IMR-90 (cell line): ENCODE results near the gene TAAR8. TPM values are rescaled to one million over a fixed set of nuclear protein-coding genes. Genes with fewer than 3 reads are reported as not detected.

ENCODE experiments used
- ATAC-seq: fragments of 200-7000 bp; cut with Tn5 transposase; 2 replicates; pipeline ENCODE4 v1.9.1; 2020; ENCODE audit warnings: low read depth, mild to moderate bottlenecking, moderate library complexity
- BruUV-seq: library from RNA; stranded (reverse); fragments of 400-500 nt; replicated peaks from 2 replicates; lab custom pipeline; 2021; lab: Mats Ljungman, UMichigan
- CTCF ChIA-PET: fragments of 300-600 bp; formaldehyde crosslinking; extraction: SDS; loops from one replicate; lab custom pipeline; 2021; ENCODE audit warnings: antibody characterized with exemption; lab: Yijun Ruan, JAX
- POLR2A ChIA-PET: fragments of 300-600 bp; sonication (Branson Sonifier 250); formaldehyde crosslinking; loops from one replicate; lab custom pipeline; 2022; ENCODE audit warnings: antibody characterized with exemption; ENCODE audit not compliant: unreplicated experiment; lab: Charles Lee
- DNase-seq: peaks from one replicate; pipeline ENCODE4 v3.0.0; 2013
- H2AFZ ChIP-seq: replicated peaks from 2 replicates; pipeline ENCODE3; 2013; ENCODE audit warnings: low read length, mild to moderate bottlenecking; ENCODE audit not compliant: poor library complexity
- H2AK5ac ChIP-seq: 2 replicates; pipeline ENCODE4 v1.6.1; 2013; ENCODE audit warnings: low read depth, low read length, inconsistent platforms
- H2AK9ac ChIP-seq: replicated peaks from 2 replicates; pipeline ENCODE3; 2013; ENCODE audit warnings: mild to moderate bottlenecking, low read depth, low read length, moderate library complexity; ENCODE audit not compliant: poor library complexity
- H2BK120ac ChIP-seq: 2 replicates; pipeline ENCODE4 v1.6.1; 2013; ENCODE audit warnings: low read depth, low read length, inconsistent platforms
- H2BK15ac ChIP-seq: 3 replicates; pipeline ENCODE4 v1.6.1; 2013; ENCODE audit warnings: low read depth, low read length, inconsistent platforms
- H2BK20ac ChIP-seq: 2 replicates; pipeline ENCODE4 v1.6.1; 2013; ENCODE audit warnings: low read depth, mild to moderate bottlenecking, inconsistent platforms, low read length, moderate library complexity
- H2BK5ac ChIP-seq: 2 replicates; pipeline ENCODE4 v1.6.1; 2013; ENCODE audit warnings: mild to moderate bottlenecking, low read depth, low read length, inconsistent platforms; ENCODE audit not compliant: poor library complexity, severe bottlenecking
- H3K14ac ChIP-seq: replicated peaks from 2 replicates; pipeline ENCODE4 v1.6.1; 2013; ENCODE audit warnings: low read depth, low read length, inconsistent platforms
- H3K18ac ChIP-seq: 2 replicates; pipeline ENCODE4 v1.6.1; 2013; ENCODE audit warnings: low read depth, low read length, control low read depth
- H3K23ac ChIP-seq: 2 replicates; pipeline ENCODE4 v1.6.1; 2013; ENCODE audit warnings: low read depth, low read length, inconsistent platforms
- H3K27ac ChIP-seq: 2 replicates; pipeline ENCODE4 v1.5.1; 2013; ENCODE audit warnings: mild to moderate bottlenecking, control low read depth, low read length; ENCODE audit not compliant: insufficient read depth
- H3K27me3 ChIP-seq: 2 replicates; pipeline ENCODE4 v1.6.1; 2013; ENCODE audit warnings: low read length; ENCODE audit not compliant: control insufficient read depth, insufficient read depth
- H3K36me3 ChIP-seq: 2 replicates; pipeline ENCODE4 v1.6.1; 2013; ENCODE audit warnings: low read length, mixed read lengths; ENCODE audit not compliant: control insufficient read depth, insufficient read depth
- H3K4ac ChIP-seq: 2 replicates; pipeline ENCODE4 v1.6.1; 2013; ENCODE audit warnings: low read depth, low read length, inconsistent platforms
- H3K4me1 ChIP-seq: 2 replicates; pipeline ENCODE4 v1.6.1; 2013; ENCODE audit warnings: low read length, mixed read lengths; ENCODE audit not compliant: control insufficient read depth, insufficient read depth
- H3K4me2 ChIP-seq: 2 replicates; pipeline ENCODE4 v1.6.1; 2013; ENCODE audit warnings: low read depth, mild to moderate bottlenecking, control low read depth, low read length, moderate library complexity
- H3K4me3 ChIP-seq: 2 replicates; pipeline ENCODE4 v1.5.1; 2013; ENCODE audit warnings: low read depth, mild to moderate bottlenecking, control low read depth, low read length, moderate library complexity; ENCODE audit not compliant: insufficient read depth
- H3K56ac ChIP-seq: 2 replicates; pipeline ENCODE4 v1.6.1; 2013; ENCODE audit warnings: low read length, inconsistent platforms; ENCODE audit not compliant: insufficient read depth; ENCODE audit errors: extremely low read depth
- H3K79me1 ChIP-seq, 2 experiments: 2 replicates each; pipeline ENCODE4 v1.6.1; 2013; ENCODE audit warnings: low read length in 2 of 2, inconsistent platforms in 1 of 2, low read depth in 1 of 2
- H3K9ac ChIP-seq: 2 replicates; pipeline ENCODE4 v1.6.1; 2013; ENCODE audit warnings: low read depth, low read length, control low read depth
- H3K9me1 ChIP-seq: 2 replicates; pipeline ENCODE4 v1.6.1; 2013; ENCODE audit warnings: low read length, inconsistent platforms; ENCODE audit not compliant: insufficient read depth
- H3K9me3 ChIP-seq: 2 replicates; pipeline ENCODE4 v1.6.1; 2013; ENCODE audit warnings: low read length; ENCODE audit not compliant: control insufficient read depth, insufficient read depth
- H4K20me1 ChIP-seq: 2 replicates; pipeline ENCODE4 v1.6.1; 2013; ENCODE audit warnings: low read length, inconsistent platforms; ENCODE audit not compliant: insufficient read depth
- H4K5ac ChIP-seq: 2 replicates; pipeline ENCODE4 v1.6.1; 2013; ENCODE audit warnings: mild to moderate bottlenecking, low read depth, low read length, control low read depth
- H4K8ac ChIP-seq, 2 experiments: 2 replicates each; pipeline ENCODE4 v1.6.1; 2013; ENCODE audit warnings: low read depth in 2 of 2, low read length in 2 of 2, control low read depth in 1 of 2, inconsistent platforms in 1 of 2
- H4K91ac ChIP-seq: 2 replicates; pipeline ENCODE4 v1.6.1; 2013; ENCODE audit warnings: low read depth, low read length, inconsistent platforms; ENCODE audit not compliant: insufficient read depth
- BHLHE40 ChIP-seq: fragments of 150-350 bp; IDR thresholded peaks from 2 replicates; pipeline ENCODE4 v1.6.1; 2016; ENCODE audit warnings: mild to moderate bottlenecking, low read depth, low read length
- RCOR1 ChIP-seq: IDR thresholded peaks from 2 replicates; pipeline ENCODE4 v1.6.1; 2012; ENCODE audit warnings: mild to moderate bottlenecking, low read length, improper control_type of control experiment; ENCODE audit not compliant: insufficient replicate concordance
- WGBS, 2 experiments: methylation state at CpG; one replicate each; pipeline versions ENCODE4 v1.1.5 to v1.1.7; 2013; ENCODE audit warnings: missing lambda C conversion rate in 2 of 2; ENCODE audit not compliant: insufficient read length in 1 of 2; ENCODE audit errors: extremely low coverage in 2 of 2; 5-methylcytosine and 5-hydroxymethylcytosine counted together
- dilution Hi-C: fragments of 300-500 bp; cut with HindIII; formaldehyde crosslinking; loops from one replicate; pipeline ENCODE4 v1.14.3; 2018; ENCODE audit warnings: low sequenced_read_pairs; ENCODE audit not compliant: unreplicated experiment
- in situ Hi-C: fragments of 300-500 bp; cut with MboI; formaldehyde crosslinking; loops from 3 replicates; pipeline ENCODE4 v1.14.3; 2019; ENCODE audit warnings: low sequenced_read_pairs, inconsistent platforms, mixed read lengths
- intact Hi-C: fragments of 100-400 bp; cut with micrococcal nuclease; formaldehyde crosslinking; loops from 2 replicates; pipeline ENCODE4 v1.10.0; 2022
- polyA plus RNA-seq, 3 experiments: library from polyadenylated mRNA; depleted of rRNA; stranded (reverse); fragments of >200 nt; gene quantifications; 2 replicates each; pipeline ENCODE4 v1.2.3, GENCODE V29; 2012; ENCODE audit warnings: low replicate concordance in 1 of 3
- total RNA-seq: library from RNA; depleted of rRNA; stranded (reverse); fragments of >200 nt; gene quantifications from 2 replicates; pipeline ENCODE4 v1.2.3, GENCODE V29; 2012

The TAAR8 gene
- total and polyA plus RNA-seq, 2 of the 4 experiments (the other 2 are of a cell fraction): not detected

- H4K91ac ChIP-seq: no peak overlapping the region
- no peaks in the 10 kb centered on the region for H3K9me1 ChIP-seq
- no peak overlapping the region for H2AFZ ChIP-seq
- H4K5ac ChIP-seq: no peak overlapping the region
- H3K27me3 ChIP-seq: peaks cover 28% of the 10 kb centered on the region
- dilution Hi-C loops: no loop called here
- POLR2A ChIA-PET: no interaction called here
- no peak overlapping the region for H2BK15ac ChIP-seq
- H3K4me2 ChIP-seq: no peak overlapping the region
- 60% methylated on average over 1 of the region's 6 CpGs; no CpG with 5 or more reads in 1 of the 2 experiments for WGBS, 2 experiments
- intact Hi-C loops: loop anchor here (1.0 kb wide), 1 partner anchor 254 kb away; no protein-coding TSS in a partner anchor
- TF ChIP-seq RCOR1 (no peak), BHLHE40 (no peak)
- no peaks in the 10 kb centered on the region for H3K36me3 ChIP-seq
- H3K4ac ChIP-seq: no peak overlapping the region
- H3K4me3 ChIP-seq: no peak overlapping the region
- CTCF ChIA-PET: no interaction called here
- no peak overlapping the region for H2BK5ac ChIP-seq
- H2AK5ac ChIP-seq: no peak overlapping the region
- H2BK20ac ChIP-seq: no peak overlapping the region
- H3K9ac ChIP-seq: no peak overlapping the region
- H3K23ac ChIP-seq: no peak overlapping the region
- H2BK120ac ChIP-seq: no peak overlapping the region
- H3K9me3 ChIP-seq: peaks cover 6% of the 10 kb centered on the region; the same call in 1 of the 2 replicates
- in situ Hi-C loops: no loop called here
- no peaks in the 10 kb centered on the region for H4K20me1 ChIP-seq
- ATAC-seq: no peak
- no peak overlapping the region for H2AK9ac ChIP-seq
- H3K14ac ChIP-seq: no peak overlapping the region
- no peak overlapping the region for H4K8ac ChIP-seq
- no TSS peak for BruUV-seq
- DNase-seq: peak; percentile 18
- no peaks in the 10 kb centered on the region for H3K4me1 ChIP-seq
- no peak overlapping the region for H3K18ac ChIP-seq
- no peaks in the 10 kb centered on the region for H3K79me1 ChIP-seq
- no peak overlapping the region for H3K27ac ChIP-seq
- no peak overlapping the region for H3K56ac ChIP-seq
Observed at GRCh38 chr6:132527791-132528190, 24.7 kb upstream of the TAAR8 start.
